Cortex of kidney (tissue), 1 donor: ENCODE results near the gene ABCA13.

Experiments used
- DNase-seq: peaks from one replicate; lab custom pipeline; 2025; lab: John Stamatoyannopoulos, UW

ABCA13 gene

GRCh38 chr7:48515171-48515570 is 343.9 kb downstream of the ABCA13 start:
- DNase-seq = no peak

- DNase-seq = no peak
These were observed 346.8 kb downstream of the ABCA13 start for GRCh38 chr7:48518092-48518491.

- no peak for DNase-seq
These were observed 351.4 kb downstream of the ABCA13 start for GRCh38 chr7:48522692-48523091.

- DNase-seq = no peak
These were observed 354.8 kb downstream of the ABCA13 start for GRCh38 chr7:48525736-48526732.

GRCh38 chr7:48528646-48529045 is 357.4 kb downstream of the ABCA13 start:
- DNase-seq = no peak

- no peak for DNase-seq
These were observed 366.3 kb downstream of the ABCA13 start for GRCh38 chr7:48537561-48537960.

- DNase-seq = no peak
These were observed 369.5 kb downstream of the ABCA13 start for GRCh38 chr7:48540746-48541145.

GRCh38 chr7:48548667-48549066 is 377.4 kb downstream of the ABCA13 start:
- no peak for DNase-seq

GRCh38 chr7:48551652-48552051 is 380.4 kb downstream of the ABCA13 start:
- no peak for DNase-seq

- no peak for DNase-seq
These were observed 392.1 kb downstream of the ABCA13 start for GRCh38 chr7:48563334-48563733.

- DNase-seq = no peak
These were observed 404.3 kb downstream of the ABCA13 start for GRCh38 chr7:48575516-48575915.

GRCh38 chr7:48587475-48587874 is 416.2 kb downstream of the ABCA13 start:
- no peak for DNase-seq

GRCh38 chr7:48594349-48594748 is 423.1 kb downstream of the ABCA13 start:
- DNase-seq = no peak

GRCh38 chr7:48595756-48596155 is 424.5 kb downstream of the ABCA13 start:
- no peak for DNase-seq

GRCh38 chr7:48610705-48611104 is 439.4 kb downstream of the ABCA13 start:
- DNase-seq = no peak

GRCh38 chr7:48611993-48612392 is 440.7 kb downstream of the ABCA13 start:
- DNase-seq = no peak

- no peak for DNase-seq
These were observed 446.2 kb downstream of the ABCA13 start for GRCh38 chr7:48617508-48617907.

- no peak for DNase-seq
These were observed 446.7 kb downstream of the ABCA13 start for GRCh38 chr7:48617993-48618392.

- no peak for DNase-seq
These were observed 449.8 kb downstream of the ABCA13 start for GRCh38 chr7:48621076-48621475.

GRCh38 chr7:48627164-48627563 is 455.9 kb downstream of the ABCA13 start:
- DNase-seq = no peak

- DNase-seq = no peak
These were observed 457.6 kb downstream of the ABCA13 start for GRCh38 chr7:48628793-48629349.

- DNase-seq = no peak
These were observed 462.9 kb downstream of the ABCA13 start for GRCh38 chr7:48634116-48634632.

- no peak for DNase-seq
These were observed 464.5 kb downstream of the ABCA13 start for GRCh38 chr7:48635796-48636195.
